Stimulated activated CD8-positive, alpha-beta memory T cell treated with anti-CD3 and anti-CD28 coated beads, Interleukin-7, amount 100 ng/mL, for 48 hours (primary cell): Measurements from ENCODE around the gene ESYT1.
A peak's percentile ranks its signal among the peaks of the same experiment; 100 is the strongest.
"Not testable (repeated sequence)": the region's sequence is repeated elsewhere in the genome, so short reads cannot be mapped to it uniquely, and the experiment has no call there.

Source experiments
- DNase-seq, 2 donors: peaks; one replicate each; pipeline ENCODE4 v3.0.0-alpha.2; 2020; ENCODE audit warnings: low read depth in 1 of 2; ENCODE audit errors: extremely low read depth in 1 of 2

The ESYT1 gene

DNA sequence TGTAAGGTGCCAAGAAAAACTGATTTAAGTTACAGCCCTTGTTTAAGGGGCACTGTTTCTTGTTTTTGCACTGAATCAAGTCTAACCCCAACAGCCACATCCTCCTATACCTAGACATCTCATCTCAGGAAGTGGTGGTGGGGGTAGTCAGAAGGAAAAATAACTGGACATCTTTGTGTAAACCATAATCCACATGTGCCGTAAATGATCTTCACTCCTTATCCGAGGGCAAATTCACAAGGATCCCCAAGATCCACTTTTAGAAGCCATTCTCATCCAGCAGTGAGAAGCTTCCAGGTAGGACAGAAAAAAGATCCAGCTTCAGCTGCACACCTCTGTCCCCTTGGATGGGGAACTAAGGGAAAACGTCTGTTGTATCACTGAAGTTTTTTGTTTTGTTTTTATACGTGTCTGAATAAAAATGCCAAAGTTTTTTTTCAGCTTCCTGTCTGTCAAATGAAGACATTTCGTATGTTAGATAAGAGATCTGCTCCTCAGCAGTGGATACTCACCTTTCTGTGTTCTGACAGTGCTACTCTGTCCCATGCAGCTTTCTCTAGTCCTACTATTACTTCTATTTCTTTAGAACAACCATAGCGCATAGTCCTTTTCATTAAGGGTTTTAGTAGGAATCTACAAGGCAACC is 24.9 kb upstream of the ESYT1 start:
- no peak for DNase-seq

DNA sequence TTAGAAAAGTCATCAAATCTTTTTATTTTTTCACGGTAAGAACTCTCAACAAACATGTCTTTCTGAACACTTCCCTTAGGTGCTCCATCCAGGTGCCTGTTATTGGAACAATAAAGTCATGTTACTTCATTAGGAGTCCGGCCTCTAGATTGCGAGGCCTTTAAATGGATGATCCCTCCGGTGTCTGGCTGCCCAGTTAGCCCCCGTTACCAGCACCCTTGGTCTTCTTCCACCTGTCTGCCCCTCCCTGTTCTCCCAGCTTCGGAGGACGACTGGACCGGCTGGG is 24.3 kb upstream of the ESYT1 start:
- no peak for DNase-seq

DNA sequence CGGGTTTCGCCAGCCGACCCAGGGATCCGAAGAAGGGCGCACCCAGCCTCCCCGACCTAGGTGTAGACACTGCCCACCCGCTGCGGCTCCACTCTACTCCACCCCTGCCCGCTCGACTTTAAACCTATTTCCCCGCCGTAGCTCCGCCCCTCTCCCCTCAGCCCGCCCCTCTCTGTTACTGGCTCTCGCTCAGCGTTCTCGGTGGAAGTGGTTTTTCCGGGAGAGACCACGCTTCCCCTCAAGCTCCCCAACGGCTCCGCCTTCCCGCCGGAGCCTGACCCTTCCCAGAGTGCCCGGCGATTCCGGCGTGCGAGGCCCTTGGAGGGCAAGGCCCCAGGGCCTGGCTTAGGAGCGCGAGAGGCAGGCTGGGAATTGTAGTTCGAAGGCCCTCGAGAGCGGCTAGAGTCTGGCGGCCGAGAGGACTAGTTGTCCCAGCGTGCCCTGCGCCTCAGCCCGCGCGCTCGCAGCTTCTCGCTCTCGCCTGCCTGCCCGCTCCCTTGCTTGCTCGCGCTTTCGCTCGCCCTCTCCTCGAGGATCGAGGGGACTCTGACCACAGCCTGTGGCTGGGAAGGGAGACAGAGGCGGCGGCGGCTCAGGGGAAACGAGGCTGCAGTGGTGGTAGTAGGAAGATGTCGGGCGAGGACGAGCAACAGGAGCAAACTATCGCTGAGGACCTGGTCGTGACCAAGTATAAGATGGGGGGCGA is 23.8 kb upstream of the ESYT1 start, which contains the start of gene PA2G4:
Gene PA2G4 (plus strand): TSS at position 451 of the 706 bp plus-strand sequence. CDS start 179 bp downstream, at position 630.
- peak; percentile 96 to 98 for DNase-seq

DNA sequence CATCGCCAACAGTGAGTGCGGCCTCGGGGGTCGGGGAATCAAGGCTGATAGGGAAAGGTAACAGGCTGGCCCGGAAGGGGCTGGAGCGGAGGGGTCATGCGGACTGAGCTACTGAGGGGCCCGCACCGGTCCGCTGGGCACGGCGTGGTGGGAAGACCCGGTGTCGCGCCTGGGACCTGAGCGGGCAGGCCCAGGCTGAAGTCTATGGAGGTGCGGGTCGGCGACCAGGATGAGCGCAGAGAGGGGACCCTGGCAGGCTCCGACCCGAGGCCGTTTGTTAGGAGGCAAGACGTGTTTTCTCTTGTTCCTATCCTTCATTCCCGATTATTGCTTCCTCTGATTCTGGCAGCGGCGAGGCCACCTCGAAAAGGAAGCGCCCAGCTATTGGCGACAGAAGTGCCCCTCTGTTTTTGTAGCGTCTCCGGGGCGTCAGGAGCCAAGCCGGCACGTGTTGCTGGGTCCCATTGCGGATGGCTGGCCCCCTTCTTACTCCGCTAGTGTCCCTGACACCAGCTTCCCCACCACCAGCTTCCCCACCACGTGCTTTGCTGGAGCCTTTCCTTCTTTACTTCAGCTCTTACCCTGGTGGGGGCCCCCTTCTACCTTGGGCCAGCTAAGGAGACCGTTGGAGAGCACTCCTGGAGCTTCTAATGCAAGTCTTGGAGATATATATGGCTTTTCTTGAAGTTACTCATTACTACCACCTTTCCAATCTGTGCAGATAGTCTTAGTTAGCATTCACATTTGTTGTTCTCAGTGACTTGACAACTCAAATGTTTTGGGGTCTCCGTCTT is 23.1 kb upstream of the ESYT1 start:
- no peak for DNase-seq

DNA sequence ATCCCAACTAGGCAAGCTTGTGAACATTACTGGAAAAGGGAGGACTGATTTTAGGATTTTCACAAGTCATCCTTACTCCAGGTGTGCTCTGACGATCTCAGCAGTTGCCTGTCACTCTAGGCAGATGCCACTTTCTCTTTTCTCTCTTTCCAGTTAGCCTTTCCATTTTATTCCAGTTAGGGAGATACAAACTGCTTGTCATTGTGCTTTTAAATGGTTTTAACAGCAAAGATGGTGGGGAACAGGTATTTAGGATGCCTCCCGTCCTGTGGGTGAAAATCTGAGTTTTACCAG is 22.5 kb upstream of the ESYT1 start:
- no peak for DNase-seq

DNA sequence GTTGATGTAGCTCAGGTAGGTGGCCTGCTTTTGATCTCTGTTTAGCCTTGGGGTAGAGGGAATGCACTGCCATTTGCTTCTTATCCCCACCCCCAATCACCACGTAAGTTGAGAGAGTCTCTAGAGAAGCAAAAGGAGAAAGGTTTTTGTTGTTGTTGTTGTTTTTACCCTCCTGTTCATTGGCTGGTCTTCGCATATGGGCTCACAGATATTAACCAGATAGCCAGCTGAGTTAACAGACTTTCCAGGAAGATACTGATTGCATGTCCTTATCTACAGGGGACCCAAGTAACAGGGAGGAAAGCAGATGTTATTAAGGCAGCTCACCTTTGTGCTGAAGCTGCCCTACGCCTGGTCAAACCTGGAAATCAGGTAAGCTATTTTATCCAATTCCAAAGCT is 20.8 kb upstream of the ESYT1 start:
- no peak for DNase-seq

DNA sequence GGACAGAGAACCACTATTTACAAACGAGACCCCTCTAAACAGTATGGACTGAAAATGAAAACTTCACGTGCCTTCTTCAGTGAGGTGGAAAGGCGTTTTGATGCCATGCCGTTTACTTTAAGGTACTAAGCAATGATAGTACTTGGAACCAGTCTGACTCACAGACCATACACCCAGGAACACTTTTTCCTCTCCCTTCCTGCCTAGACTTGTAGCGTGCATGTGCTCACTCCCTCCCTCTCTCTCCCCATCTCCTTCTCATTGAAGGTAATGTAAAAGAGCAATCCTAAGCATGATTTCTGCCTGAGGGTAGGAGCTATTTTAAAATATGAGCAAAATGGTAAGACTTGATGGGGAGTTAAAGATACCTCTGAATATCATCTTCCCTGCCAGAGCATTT is 17.5 kb upstream of the ESYT1 start:
- DNase-seq: no peak

DNA sequence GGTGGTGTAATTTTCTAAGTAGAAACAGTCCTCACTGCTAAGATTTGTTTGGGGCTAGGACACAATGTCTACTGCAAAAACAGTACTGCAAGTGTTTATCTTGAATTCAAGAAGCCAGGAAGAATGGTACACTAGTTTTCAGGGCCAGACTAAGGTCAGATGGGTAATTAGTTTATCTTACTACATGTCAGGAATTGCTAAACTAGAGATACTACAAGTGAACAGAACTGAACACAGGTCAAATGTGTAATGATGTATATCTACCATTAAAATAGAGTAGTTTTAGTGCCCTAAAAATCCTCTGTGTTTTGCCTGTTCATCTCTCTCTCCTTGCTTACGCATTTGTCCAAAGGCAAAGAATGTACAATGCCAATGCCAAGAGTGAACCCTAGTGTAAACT is 14.0 kb upstream of the ESYT1 start:
- no peak for DNase-seq

DNA sequence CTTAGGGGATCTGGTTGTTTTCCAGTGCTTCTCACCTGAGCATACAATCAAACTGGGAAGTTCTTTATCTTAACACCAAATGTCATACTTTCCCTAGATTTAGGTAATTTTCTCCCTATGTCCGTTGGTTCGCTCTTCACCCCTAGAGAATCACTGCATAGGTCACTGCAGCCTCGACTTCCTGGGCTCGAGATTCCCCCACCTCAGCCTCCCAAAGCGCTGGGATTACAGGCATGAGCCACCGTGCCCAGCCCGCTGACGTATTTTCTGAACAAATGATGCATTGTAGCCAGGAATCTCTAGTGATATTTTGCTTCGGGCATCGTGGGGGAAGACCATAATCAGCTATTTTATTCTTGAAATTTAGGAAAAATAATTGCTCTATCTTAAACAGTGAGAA is 12.7 kb upstream of the ESYT1 start:
- no peak for DNase-seq

DNA sequence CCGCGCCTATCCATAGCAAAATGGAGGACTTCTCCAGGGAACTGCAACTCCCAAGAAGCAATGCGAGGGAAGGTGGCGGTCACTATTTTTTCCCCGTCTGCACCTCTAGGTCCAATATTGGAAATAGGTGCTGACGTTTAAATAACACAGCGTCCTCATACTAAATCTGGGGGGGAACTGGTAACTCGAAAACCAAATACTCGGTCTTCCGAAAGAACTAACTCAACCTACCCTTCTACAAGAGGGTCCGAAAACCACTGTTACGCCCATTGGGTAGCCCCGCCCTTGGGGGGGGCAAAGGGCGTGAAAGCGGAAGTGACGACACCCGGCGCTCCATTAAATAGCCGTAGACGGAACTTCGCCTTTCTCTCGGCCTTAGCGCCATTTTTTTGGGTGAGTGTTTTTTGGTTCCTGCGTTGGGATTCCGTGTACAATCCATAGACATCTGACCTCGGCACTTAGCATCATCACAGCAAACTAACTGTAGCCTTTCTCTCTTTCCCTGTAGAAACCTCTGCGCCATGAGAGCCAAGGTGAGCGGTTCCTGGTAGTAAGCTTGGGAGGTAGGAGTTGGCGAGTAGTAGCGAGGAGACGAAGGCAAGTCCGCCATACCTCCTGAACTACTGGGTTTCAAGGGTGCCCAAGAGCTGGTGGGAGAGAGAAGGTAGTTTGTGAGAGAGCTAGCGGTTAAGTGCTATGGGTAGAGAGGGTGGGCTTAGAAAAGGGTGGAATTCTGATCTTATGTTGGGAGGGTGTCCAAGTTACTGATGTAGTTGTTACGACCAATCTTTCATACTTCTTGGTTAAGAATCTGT is 11.6 kb upstream of the ESYT1 start, which contains the start of gene RPL41:
Gene RPL41 (plus strand): TSS at position 367 of the 815 bp plus-strand sequence.
- peak; percentile 81 to 82 for DNase-seq

DNA sequence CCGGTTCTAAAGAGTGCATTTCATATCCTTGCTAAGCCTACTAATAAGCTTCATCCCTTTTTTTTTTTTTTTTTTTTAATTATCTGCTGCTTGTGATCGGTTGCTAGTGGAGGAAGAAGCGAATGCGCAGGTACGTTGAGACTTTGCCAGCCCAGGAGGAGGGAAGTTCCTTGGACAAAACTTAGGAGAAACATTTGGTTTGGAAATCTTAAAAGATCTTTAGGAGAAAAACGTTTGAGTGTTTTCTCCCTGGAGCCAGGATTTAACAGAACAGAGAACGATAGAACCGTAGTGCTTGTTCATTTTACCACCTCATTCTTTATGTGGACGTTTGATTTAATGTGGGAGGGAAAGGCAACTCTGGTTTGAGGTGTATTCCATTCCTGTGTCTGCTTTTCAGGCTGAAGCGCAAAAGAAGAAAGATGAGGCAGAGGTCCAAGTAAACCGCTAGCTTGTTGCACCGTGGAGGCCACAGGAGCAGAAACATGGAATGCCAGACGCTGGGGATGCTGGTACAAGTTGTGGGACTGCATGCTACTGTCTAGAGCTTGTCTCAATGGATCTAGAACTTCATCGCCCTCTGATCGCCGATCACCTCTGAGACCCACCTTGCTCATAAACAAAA is 10.9 kb upstream of the ESYT1 start:
- DNase-seq: not testable (repeated sequence)

DNA sequence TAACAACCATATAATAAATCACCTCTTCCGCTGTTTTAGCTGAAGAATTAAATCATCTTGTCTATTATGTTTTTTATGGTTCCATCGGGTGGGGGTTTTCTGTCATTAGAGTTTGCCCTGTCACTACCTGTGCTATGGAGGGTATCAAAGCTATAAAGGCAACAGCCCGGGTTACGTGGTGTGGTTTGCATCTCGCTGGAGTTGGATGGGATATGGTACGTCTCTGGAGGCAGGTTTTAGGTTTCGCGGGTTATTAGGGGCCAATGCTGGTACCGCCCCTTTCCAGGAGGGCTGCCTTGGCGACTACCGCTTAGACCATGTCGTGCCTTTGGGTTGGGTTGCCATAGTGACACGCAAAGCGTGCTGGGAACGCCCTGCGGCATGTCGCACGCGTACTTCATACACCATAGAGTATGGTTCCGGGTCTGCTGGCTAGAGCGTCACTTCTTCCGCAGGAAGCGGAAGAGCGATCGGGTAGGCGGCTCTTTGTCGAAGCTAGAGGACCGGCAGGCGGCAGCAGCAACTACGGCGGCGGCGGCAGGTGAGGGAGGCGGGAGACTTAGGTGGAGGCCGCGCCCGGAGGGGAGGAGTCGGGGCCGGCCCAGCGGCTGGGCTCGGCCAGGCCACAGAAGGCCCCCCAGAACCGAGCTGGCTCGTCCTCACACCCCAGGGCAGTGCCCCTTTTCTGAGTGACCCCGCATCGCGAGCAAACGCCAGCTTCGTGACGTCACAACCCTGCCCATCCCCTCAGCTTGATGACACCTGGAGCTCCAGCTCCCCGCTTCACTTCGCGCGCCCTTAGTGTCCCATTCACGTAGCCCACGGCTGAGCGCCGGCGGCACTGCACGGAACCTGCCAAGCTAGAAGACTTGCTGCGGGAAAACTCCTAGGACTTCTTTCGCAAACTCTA is 10.0 kb upstream of the ESYT1 start, which contains the start of gene ZC3H10:
Gene ZC3H10 (plus strand): TSS at position 489 of the 910 bp plus-strand sequence. CDS start 2,297 bp downstream, outside the sequence.
- peak; percentile 95 to 99 for DNase-seq

DNA sequence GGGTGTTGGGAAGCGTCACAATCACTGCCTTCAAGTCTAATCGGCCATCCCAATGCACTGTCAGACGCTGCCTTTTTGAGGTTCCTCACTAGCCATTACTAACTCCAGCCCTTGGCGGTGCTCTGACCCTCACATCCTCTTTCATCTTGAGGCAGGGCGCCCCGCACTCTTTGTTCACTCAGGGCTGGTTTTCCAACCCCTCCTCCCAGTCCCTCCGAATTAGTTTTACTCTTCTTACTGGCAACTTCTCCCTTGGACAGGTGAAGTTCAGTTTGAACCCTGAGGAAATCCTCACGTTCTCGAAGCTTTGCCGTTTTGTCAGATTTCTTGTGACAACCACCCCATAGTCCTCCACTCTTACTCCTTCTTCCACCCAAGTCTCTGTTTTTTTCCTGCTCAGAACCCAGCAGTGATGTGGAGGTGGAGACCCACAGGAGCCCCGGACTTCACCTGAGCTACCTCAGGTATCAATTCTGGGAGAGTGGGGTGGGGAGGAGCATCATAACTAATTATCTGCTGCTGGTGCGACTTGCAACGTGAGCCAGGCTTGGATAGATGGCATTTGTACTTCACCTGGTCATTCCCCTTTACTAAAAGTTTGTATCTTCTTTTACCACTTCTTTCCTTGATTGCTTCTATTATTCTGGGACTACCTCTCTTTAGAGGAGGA is 9.2 kb upstream of the ESYT1 start:
- DNase-seq: no peak

DNA sequence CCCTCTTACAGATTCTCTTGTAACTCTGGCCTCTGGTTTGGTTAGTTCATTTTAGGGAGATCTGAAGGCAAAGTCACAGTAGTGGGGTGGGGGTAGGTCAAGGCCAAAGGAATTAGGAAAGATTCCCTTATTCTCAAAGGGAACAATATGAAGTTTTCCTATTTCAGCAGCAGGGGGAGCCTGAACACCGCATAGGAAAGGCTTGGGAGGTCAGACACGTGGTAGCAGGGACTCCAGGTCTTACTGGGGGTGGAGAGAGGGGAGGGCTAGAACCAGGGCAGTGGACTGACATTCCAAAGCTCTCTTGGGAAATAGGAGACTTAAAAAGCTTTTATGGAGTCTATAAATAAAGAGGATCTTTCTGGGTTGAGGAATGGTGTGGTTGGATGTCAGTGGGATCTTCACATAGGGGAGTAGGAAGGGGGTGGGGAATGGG is 8.7 kb upstream of the ESYT1 start:
- DNase-seq: no peak

DNA sequence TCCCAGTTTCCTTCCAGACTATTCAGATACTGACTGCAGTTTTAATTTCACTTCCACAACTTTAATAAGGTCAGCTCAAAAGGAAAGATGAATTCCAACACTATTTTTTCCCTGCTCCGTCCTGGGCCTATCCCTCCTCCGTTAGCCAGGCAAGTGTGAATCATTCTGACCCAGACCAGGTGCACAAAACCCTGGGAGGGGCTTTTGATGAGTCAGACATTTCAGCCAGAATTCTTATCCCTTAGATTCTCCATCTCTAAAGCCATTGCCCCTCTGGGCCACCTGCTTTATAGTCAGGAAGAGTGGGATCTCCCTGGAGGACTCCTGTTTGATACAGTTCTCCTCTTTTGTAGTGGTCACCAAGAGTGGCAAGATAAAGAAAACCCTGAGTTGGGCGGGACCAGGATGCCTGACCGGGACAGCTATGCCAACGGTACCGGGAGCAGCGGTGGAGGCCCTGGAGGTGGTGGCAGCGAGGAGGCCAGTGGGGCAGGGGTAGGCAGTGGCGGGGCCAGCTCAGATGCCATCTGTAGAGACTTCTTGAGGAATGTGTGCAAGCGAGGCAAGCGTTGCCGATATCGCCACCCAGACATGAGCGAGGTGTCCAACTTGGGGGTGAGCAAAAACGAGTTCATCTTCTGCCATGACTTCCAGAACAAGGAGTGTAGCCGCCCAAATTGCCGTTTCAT is 7.8 kb upstream of the ESYT1 start:
- no peak for DNase-seq

DNA sequence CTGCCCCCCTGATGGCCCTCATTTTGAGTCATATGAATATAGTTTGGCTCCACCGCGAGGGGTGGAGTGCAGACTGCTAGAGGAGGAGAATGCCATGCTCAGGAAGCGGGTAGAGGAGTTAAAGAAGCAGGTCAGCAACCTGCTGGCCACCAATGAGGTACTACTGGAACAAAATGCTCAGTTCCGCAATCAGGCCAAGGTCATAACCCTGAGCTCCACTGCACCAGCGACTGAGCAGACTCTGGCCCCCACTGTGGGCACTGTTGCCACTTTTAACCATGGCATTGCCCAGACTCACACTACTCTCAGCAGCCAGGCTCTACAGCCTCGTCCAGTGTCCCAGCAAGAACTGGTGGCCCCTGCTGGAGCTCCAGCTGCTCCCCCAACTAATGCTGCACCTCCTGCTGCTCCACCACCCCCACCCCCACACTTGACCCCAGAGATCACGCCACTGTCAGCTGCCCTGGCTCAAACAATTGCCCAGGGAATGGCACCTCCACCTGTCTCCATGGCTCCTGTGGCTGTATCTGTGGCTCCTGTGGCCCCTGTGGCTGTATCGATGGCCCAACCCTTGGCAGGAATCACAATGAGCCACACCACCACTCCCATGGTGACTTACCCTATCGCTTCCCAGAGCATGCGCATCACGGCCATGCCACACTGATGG is 6.7 kb upstream of the ESYT1 start:
- no peak for DNase-seq

DNA sequence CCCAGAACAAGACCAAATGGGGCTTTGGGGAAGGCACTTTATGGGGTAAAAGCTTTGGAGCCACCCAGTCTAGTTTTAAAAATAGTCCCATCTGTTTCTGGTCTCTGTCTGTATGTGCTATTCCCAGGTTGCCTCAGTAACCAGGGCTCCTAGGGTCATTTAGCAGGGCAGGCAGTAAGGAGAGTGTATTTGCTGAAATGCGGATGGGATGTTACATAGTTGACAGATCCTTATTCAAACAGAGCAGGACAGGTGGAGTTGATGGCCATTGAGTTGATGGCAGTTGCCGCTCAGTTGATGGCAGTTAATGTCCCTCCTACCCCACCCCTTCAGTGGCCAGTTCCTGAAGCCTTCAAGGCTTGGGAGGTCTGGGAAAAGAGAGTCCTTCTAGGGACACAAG is 5.4 kb upstream of the ESYT1 start:
- DNase-seq: no peak

DNA sequence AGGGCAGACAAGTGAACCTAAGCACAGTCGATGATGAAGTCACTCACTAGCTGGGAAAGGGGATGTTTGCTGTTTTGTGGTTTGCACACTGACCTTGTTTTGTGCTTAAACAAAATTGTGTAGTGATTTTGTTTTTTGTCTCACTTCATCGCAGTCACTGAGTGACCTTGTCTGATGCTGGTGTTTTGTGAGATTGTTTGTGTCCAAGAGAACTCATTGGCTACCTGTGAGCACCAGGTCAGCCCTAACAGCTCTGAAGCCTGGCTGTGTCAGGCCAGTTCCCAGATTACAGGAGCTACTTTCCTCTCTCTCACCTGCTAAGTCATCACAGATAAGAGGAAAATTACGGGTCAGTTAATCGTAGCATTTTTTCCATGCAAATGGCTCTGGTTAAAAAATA is 3.9 kb upstream of the ESYT1 start:
- DNase-seq: no peak
